Hepatic stellate cell (primary cell): ENCODE results near the gene CBFA2T2.
"Not testable (repeated sequence)": the region's sequence is repeated elsewhere in the genome, so short reads cannot be mapped to it uniquely, and the experiment has no call there.

Source experiments
- DNase-seq: peaks from one replicate; pipeline ENCODE4 v3.0.0; 2011; ENCODE audit warnings: low spot score

CBFA2T2 gene

DNA sequence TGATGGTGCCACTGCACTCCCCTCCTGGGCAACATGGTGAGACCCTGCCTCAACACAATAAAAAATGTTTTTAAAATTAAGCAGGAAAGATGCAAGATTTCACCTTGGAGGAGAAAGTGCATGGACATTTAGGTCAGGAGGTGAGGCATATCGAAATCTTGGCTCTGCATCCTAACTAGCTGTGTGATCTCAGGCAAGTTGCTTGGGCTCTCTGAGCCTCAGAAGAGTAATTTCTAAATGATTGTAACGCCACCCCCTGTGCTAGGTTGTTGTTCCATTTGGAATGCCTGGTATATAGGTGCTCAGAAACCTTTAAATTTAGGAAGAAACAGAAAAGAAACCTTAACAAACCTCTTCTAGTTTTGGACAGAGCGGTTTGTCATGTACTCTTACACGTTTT, 136.3 kb downstream of the CBFA2T2 start:
- no peak for DNase-seq

DNA sequence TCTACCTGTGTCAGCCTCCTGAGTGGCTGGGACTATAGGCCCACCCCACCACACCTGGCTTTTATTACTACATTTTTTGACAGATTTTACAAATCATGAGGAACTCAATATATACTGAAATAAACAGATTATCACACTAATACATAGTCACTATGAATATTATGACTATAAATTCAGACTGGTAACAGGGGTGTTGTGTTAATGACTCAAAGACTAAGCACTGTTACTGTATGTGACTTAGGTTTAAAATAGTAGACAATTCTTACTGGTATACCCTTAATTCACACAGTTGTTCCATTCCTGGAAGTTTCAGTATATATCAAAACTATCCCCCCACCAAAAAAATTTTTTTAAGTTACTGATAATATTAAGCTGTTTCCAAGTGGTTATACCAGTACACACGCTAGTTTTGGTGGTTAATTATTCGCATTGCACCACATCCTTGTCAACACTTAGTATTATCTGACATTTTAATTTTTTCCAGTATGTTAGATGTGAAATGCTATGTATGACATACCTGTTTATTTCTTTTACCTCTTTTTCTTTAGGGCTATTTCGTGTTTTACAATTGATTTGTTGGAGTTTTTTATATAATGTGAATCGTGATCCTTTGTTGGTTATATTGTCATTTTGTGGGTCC, 137.8 kb downstream of the CBFA2T2 start:
- DNase-seq: no peak

DNA sequence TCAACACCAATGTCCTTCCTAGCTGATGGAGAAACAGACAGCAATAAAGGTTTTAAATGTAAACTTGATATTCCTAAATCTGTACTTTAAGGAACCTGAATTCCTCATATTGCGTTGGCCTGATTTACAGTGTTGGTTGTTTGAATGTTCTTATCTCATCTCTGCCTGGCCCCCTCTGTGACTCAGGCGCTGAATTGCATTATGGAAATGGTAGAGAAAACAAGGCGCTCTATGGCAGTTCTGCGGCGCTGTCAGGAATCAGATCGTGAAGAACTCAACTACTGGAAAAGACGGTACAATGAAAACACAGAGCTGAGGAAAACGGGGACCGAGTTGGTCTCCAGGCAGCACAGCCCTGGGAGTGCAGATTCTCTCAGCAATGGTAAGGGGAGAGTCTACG, 139.6 kb downstream of the CBFA2T2 start:
- no peak for DNase-seq

DNA sequence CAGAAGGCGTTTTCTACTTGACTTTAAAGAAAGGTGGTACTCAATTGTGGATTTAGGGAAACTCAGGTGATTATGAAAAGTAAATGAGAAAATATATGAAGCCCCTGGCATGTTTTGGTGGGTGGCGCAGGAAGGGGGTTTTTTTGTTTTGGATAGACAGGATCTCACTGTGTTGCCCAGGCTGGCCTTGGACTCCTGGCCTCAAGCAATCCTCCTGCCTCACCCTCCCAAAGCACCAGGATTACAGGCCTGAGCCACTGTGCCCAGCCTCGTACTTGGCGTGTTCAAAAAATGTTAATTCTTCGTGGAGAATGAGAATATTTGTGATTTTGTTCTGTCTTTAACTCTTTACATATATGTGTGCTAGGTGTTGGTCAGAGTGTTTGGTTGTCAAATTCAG, 140.1 kb downstream of the CBFA2T2 start:
- DNase-seq: no peak

DNA sequence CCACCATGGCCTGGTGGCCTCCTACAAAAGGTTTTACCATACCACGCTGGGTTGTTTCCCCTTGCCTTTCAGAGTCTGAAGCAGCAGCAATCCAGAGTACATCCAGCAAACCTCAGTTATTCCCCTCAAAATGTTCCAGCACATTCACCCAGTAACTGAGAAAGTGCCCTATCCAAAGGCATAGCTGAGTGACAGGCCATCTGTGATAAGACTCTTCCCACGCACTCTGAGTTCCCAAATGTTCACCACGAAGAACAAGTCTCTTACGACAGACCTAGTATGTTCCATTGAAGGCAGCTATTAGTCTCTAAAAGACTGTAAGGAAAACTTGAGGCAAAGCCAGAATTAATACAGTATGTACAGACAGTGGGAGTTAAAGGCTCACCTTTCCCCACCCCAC, 140.6 kb downstream of the CBFA2T2 start:
- no peak for DNase-seq

DNA sequence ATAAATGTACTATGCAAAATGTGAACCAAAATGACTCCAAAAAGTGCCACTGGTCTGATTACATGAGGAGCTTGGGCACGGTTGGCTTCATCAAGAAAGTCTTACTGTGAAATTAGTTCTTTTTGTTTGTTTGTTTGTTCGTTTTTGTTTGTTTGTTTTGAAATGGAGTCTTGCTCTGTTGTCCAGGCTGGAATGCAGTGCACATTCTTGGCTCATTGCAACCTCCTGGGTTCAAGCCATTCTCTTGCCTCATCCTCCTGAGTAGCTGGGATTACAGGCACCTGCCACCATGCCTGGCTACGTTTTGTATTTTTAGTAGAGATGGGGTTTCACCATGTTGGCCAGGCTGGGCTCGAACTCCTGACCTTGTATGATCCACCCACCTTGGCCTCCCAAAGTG, 142.0 kb downstream of the CBFA2T2 start:
- not testable (repeated sequence) for DNase-seq

DNA sequence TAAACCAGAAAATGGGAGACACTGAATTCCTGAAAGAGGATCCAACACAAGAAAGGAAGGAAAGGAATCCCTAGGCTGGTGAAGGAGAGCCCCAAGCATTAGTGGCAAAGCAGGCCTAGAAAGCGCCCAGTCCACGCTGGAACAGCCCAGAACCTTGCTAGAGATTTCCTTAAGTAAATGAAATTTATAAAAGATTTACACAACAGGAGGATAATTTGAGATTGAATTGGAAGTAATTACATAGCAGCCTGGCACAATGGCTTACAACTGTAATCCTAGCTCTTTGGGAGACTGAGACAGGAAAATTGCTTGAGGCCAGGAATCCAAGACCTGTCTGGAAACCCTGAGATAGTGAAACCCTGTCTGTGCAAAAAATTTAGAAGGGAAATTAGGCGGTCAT, 145.4 kb downstream of the CBFA2T2 start:
- no peak for DNase-seq

DNA sequence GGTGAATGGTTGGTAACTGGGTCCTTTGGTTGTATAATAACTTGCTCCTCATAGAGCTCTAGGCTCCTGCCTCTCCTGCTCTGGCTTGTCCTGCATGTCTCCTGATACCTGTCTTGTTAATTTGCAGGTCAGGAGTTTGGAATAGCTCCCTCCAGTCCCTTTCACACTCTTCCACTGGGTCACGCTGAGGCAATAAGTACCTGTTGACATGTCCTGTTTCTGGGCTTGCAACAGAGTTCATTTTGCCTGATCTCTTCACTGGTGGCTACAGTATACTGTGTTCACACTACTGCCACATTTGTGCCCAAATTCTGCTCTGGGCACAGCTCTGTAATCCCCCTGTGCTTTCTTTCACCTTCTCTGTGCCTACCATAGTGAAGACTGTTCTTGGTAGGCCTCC, 146.9 kb downstream of the CBFA2T2 start:
- DNase-seq: no peak

DNA sequence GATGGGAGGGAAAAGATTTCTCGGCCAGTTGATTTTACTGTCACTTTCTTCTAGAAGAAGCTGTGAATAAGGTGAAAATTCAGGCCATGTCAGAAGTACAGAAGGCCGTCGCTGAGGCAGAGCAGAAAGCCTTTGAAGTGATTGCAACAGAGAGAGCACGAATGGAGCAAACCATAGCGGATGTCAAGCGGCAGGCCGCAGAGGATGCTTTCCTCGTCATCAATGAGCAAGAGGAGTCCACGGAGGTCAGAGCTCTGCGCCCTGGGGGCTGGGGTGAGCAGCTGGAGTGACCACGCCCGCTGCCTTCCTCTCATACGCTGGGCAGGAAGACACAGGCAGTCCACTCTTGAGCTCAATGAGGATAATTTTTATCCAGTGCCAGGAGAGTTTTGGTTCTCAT, 150.4 kb downstream of the CBFA2T2 start:
- DNase-seq: no peak

DNA sequence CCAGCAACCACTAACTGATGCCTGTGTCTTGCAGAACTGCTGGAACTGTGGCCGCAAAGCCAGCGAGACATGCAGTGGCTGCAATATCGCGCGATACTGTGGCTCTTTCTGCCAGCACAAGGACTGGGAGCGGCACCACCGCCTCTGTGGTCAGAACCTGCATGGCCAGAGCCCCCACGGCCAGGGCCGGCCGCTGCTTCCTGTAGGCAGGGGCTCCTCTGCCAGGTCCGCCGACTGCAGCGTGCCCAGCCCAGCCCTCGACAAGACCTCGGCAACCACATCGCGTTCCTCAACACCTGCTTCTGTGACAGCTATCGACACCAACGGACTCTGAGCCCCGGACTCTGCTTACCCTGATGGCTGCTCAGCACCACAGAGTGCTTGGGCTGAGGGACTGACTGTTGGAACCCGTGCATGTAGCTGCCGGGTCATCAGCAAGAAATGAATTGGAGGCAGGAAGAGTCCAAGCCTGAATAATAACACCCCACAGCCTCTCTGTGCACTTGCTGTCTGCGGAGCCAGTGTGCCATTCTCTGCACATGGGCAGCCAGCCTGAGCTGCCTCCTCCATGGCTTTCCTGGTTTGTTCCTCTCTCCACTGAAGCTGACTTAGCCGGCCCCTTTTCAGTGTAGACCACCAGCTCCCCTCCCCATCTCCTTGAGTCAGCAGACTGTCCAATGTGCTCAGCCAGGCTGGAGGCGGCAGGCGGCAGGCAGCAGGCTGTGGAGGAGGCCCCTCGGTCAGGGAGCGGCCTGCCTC, 154.6 kb downstream of the CBFA2T2 start:
- DNase-seq: no peak

DNA sequence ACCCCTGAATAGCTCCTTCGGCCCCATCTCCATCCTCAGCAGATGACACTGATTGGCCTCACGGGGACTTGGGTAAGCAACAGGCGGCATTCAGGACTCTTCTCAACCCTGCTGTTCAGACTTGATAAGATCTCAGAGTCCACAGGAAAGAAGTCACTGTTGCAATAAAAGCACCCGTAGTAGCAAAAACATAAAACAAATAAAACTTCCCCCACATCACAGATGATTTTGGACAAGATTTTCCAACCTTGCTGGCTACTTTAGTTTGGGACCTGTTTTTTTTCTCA, 155.1 kb downstream of the CBFA2T2 start:
- DNase-seq: no peak

DNA sequence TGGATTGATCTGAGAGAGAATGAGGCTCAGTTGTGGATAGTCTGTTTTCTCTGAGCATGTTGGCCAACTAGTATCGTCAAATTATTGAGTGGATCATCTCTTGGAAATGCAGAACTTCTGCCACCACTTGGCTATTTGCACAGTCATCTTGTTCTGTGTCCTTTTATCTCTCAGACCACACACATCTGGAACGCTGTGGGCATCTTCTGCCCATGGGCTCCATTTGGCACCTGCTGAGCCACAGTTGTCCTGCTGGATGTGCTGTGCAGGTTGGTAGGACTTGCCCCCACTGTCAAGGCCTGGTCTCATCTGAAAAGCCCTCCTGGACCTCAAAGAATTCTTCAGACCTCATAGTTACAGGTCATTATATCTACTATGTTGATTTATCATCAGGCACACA, 155.5 kb downstream of the CBFA2T2 start:
- DNase-seq: no peak

DNA sequence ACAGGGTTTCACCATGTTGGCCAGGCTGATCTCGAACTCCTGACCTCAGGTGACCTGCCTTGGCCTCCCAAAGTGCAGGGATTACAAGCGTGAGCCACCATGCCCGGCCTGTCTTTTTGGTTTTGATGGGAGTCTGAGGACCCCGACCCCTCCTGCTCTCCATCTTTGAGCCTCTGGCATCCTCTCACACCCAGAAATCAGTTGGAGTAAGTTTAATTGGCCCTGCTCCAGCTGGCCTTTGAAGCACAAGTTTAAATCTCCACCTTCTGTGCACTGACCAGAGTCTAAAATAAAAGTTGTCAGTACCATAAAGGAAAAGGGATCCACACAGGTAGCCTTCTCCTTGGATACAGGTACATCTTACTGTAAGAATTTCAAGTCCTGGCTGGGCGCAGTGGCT, 156.3 kb downstream of the CBFA2T2 start:
- no peak for DNase-seq

DNA sequence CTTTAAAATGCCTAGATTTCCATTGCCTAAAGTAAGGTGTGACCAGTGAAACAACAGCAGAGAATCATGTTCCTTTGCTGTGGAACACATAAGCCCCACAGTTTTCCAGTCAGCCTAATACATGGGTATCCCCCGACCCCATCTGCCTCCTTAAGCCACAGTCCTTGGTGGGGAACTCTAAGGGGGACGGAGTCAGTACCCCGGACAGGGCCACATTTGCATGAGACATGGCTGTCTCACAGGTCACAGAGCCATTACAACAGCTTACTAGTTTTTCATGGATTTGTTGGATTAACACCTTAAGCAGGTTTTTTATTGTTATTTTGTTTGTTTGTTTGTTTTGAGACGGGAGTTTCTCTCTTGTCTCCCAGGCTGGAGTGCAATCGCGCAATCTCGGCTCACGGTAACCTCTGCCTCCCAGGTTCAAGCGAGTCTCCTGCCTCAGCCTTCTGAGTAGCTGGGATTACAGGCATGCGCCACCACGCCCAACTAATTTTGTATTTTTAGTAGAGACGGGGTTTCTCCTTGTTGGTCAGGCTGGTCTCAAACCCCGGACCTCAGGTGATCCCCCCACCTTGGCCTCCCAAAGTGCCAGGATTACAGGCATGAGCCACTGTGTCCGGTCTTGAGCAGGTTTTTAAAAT, 157.2 kb downstream of the CBFA2T2 start:
- not testable (repeated sequence) for DNase-seq

DNA sequence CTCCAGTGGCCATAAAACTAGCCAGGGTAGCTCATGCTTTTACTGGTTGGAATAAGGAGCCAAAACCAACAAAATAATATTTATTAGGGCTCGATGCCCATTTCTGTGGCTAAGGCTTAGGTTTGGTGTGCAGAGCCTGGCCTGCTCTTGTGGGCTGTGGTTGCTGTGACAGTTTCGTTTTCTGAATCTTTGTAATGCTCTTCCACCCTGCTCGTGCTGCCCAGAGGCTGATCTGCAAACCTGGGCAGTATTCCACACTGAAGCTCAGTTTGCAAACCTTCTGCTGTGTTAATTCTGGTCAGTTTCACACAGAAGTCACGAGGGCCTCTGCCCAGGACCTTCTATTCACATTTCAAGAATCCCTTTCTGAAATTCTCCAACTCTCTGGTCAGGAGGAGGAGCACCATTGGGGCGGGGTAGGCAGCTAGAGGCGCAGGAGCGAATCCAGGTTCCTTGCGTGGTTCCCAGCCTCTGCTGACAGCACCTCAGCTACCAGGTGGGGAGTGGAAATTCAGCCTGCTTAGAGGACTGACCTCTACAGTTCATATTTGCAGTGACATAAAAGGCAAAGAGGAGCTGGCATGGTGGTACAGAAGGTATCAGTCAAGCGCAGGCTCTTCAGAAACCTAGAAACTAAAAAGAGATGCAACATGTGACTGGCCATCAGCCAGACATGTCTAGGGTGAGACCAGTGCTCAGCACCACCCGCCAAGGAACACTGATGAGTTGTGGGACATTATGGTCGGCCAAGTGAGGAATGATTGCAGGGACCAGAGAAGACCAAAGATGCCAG, 157.9 kb downstream of the CBFA2T2 start:
- peak; percentile 95 for DNase-seq

DNA sequence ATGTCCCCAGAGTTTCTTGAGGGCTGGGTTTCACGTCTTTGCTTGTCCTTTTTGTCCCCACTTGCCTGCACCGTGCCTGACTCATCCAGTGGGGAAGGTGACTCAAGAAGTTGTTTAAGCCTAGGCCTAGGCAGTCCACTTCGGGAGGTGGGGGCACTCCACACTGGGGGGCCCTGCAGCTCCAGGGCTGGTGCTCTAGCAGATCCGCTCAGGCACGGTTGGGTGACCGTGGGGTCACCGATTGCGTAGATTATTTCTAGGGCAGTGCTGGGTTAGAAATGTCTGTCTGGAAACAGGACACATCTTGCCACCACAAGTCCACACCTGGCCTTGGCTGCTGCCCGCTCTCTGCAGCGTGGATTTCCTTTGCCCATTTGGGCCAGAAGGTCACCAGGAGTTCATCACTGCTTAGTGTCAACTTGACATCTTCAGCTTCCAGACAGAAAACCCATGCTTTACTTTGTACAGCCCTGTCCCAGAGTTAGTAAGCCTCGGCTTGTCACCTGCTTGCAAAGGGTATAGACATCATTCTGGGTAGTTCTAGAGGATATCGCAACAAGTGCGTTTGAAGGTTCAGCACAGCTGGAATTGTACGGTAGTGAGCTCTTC, 158.6 kb downstream of the CBFA2T2 start:
- no peak for DNase-seq

DNA sequence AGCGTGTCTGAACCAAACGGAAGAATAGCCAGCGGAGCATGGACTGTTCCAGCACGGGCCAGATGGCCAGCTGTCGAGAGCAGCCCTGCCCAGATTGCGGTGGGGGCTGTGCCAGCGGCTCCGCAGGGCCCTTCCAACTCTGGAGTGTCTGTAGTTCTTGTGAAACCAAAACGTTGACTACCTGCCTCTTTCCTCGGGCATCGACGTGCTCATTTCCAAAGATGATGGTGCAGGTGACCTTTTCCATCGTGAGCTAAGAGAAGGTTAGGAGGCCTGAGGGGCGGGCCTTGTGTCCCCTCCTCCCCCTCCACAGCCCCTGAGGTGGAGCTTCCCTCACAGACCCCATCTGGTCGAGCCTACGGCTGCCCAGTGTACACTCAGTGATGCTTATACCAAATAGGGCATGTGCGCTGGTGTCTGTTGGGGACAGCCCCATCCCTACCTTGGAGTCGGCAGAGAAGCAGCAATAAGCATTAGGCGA, 159.3 kb downstream of the CBFA2T2 start:
- no peak for DNase-seq

DNA sequence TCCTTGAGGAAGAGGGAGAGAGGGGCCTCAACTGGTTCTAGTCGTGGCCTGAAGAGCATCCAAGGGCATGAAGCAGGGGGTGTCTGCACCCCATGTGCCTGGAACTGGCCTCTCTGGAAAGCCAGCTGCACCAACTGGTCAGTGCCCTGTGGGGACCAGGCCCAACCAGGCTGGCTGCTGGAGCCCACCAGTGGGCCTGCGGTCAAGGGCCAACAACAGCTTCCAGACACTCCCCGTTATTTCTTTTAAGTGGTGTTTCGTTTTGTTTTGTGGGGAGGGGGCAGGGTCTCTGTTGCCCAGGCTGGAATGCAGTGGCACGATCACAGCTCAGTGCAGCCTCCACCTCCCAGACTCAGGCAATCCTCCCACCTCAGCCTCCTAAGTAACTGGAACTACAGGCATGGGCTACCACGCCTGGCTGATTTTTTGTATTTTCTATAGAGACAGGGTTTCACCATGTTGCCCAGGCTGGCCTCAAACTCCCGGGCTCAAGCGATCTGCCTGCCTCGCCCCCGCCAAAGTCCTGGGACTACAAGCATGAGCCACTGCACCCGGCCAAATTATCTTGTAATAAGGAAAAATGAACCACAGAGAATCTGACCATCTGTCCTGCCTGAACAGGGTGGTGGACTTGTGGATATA, 160.3 kb downstream of the CBFA2T2 start:
- no peak for DNase-seq

DNA sequence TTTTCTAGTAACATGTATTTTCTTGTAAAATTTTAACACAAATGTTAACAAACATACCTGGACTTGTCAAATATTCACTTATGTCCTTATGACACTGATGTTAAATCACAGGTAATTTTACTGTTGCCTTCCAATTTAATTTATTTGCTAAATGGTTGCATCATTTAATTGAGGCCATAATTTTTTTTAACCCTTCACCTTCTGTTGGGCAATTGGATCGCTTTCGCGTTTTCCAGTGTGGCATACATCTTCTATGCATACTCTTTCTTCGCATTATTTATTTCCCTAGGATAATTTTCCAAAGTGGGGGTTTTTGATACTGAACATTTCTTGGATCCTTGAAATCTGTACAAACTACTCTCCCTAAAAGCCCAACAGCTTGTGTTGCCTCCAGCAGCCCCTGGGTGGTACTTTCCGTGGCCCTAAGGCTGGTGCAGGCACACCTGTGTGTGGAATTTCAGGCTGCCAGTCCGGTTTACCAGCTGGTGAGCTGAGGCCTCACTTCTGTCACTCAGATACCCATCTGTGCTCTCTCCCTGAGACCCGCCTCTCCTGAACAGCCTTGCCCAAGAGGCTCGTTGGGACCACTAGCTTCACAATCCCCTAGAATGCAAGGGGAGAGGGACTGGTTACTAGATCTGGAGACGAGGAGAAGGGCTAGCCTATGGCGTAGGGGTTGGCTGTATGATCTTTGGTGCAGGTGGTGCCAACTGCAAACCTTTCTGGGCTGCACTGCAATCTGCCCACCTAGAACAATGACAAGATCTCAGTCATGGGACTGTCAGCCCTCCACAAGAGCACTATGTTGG, 161.1 kb downstream of the CBFA2T2 start:
- DNase-seq: no peak

DNA sequence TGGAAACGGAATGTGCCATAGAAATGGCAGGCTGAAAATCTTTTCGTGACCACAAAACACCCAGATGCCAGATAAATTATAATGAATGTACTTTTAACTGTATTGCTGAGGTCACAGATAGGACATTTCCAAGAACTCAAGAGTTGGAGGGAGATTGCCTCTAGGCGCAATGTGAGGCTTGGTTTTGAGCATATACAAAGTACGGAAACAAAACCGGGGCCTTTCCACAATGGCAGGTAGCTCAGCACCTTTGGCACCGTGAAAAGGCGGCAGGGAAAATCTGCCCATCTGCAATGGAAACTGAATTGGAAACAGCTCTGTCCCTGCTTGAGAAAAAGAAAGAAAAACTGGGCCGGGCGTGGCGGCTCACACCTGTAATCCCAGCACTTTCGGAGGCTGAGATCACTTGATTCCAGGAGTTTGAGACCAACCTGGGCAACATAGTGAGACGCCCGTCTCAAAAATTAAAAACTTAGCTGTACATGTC, 161.7 kb downstream of the CBFA2T2 start:
- DNase-seq: no peak
